GM12878 (cell line): ENCODE data around the gene TMPRSS13. TPM values are rescaled to one million over a fixed set of nuclear protein-coding genes. Genes with fewer than 3 reads are reported as not detected.

Source experiments
- ATAC-seq: fragments of 200-7000 bp; cut with Tn5 transposase; 3 replicates; pipeline ENCODE4 v1.9.1; 2020; ENCODE audit warnings: mild to moderate bottlenecking, moderate library complexity
- BruUV-seq: library from RNA; stranded (reverse); fragments of 400-500 nt; replicated peaks from 2 replicates; lab custom pipeline; 2021; lab: Mats Ljungman, UMichigan
- CTCF ChIA-PET: fragments of 300-600 bp; sonication (Branson Sonifier 250); formaldehyde crosslinking; extraction: SDS; loops from one replicate; lab custom pipeline; 2021; ENCODE audit warnings: inconsistent platforms; lab: Yijun Ruan, JAX
- POLR2A ChIA-PET: fragments of 350-600 bp; formaldehyde crosslinking; extraction: SDS; loops from one replicate; lab custom pipeline; 2021; ENCODE audit warnings: inconsistent platforms; lab: Charles Lee
- RAD21 ChIA-PET: fragments of 300-600 bp; sonication (Branson Sonifier 250); formaldehyde crosslinking; loops from one replicate; lab custom pipeline; 2023; ENCODE audit warnings: antibody characterized with exemption; ENCODE audit not compliant: unreplicated experiment; lab: Charles Lee
- SMC1A ChIA-PET: fragments of 300-600 bp; sonication (Branson Sonifier 250); formaldehyde crosslinking; loops from one replicate; lab custom pipeline; 2023; ENCODE audit not compliant: unreplicated experiment, uncharacterized antibody; lab: Charles Lee
- DNase-seq: peaks from one replicate; pipeline ENCODE4 v3.0.0-alpha.2; 2011; ENCODE audit warnings: low read depth, low spot score
- FAIRE-seq: peaks from 3 replicates; lab custom pipeline; 2011; peaks lifted over from hg19 to GRCh38; lab: Jason Lieb, UNC
- H2AFZ ChIP-seq: 2 replicates; pipeline ENCODE4 v1.6.0; 2011; ENCODE audit warnings: low read depth, low read length, control low read depth; ENCODE audit not compliant: control insufficient read depth
- H3K27ac ChIP-seq: 2 replicates; pipeline ENCODE4 v1.5.1; 2011; ENCODE audit warnings: control low read depth; ENCODE audit not compliant: control insufficient read depth, insufficient read depth
- H3K27me3 ChIP-seq, 2 experiments: replicated peaks in 1 of 2; 2 replicates each; pipeline versions ENCODE4 v1.6.0 to v1.6.1; 2011; ENCODE audit warnings: low read length in 1 of 2; ENCODE audit not compliant: control insufficient read depth in 2 of 2, insufficient read depth in 2 of 2
- H3K36me3 ChIP-seq, 2 experiments: 2 replicates each; pipeline ENCODE4 v1.5.1; 2011; ENCODE audit warnings: low read length in 1 of 2; ENCODE audit not compliant: control insufficient read depth in 2 of 2, insufficient read depth in 2 of 2
- H3K4me1 ChIP-seq: 2 replicates; pipeline ENCODE4 v1.6.1; 2011; ENCODE audit warnings: mild to moderate bottlenecking, low read length, moderate library complexity, mixed read lengths; ENCODE audit not compliant: control insufficient read depth, insufficient read depth
- H3K4me2 ChIP-seq: 2 replicates; pipeline ENCODE4 v1.6.0; 2011; ENCODE audit warnings: control low read depth; ENCODE audit not compliant: control insufficient read depth, insufficient read depth
- H3K4me3 ChIP-seq: fragments of 200-600 bp; sonication (generic); 2 replicates; pipeline ENCODE4 v1.5.1; 2016
- H3K79me2 ChIP-seq: 2 replicates; pipeline ENCODE4 v1.6.0; 2011; ENCODE audit warnings: low read length; ENCODE audit not compliant: control insufficient read depth, insufficient read depth
- H3K9ac ChIP-seq: 2 replicates; pipeline ENCODE4 v1.8.0; 2011; ENCODE audit warnings: low read length, control low read depth, mixed read lengths; ENCODE audit not compliant: control insufficient read depth, insufficient read depth
- H3K9me3 ChIP-seq: replicated peaks from 3 replicates; pipeline ENCODE4 v1.5.1; 2011; ENCODE audit warnings: mild to moderate bottlenecking, low read length; ENCODE audit not compliant: control insufficient read depth, insufficient read depth
- H4K20me1 ChIP-seq: 2 replicates; pipeline ENCODE4 v1.6.0; 2011; ENCODE audit not compliant: control insufficient read depth, insufficient read depth
- GABPA ChIP-seq: IDR thresholded peaks from 2 replicates; pipeline ENCODE4 v1.6.1; 2014; ENCODE audit warnings: antibody characterized with exemption, low read depth, mild to moderate bottlenecking, inconsistent platforms
- RAD21 ChIP-seq: IDR thresholded peaks from 2 replicates; pipeline ENCODE4 v1.6.1; 2011; ENCODE audit warnings: mild to moderate bottlenecking, low read depth, low read length, moderate library complexity; ENCODE audit not compliant: insufficient read depth
- RUNX3 ChIP-seq: IDR thresholded peaks from 2 replicates; pipeline ENCODE4 v1.6.1; 2012; ENCODE audit warnings: low read length, inconsistent platforms
- SUPT20H ChIP-seq: IDR thresholded peaks from 2 replicates; pipeline ENCODE4 v1.6.1; 2011; ENCODE audit warnings: low read depth, mild to moderate bottlenecking, low read length, moderate library complexity, borderline replicate concordance; ENCODE audit not compliant: control insufficient read depth
- WGBS: methylation state at CpG from one replicate; pipeline ENCODE4 v1.1.6; 2016; ENCODE audit warnings: low lambda C conversion rate; ENCODE audit not compliant: insufficient replicate concordance, insufficient coverage; ENCODE audit errors: missing lambda C conversion rate; 5-methylcytosine and 5-hydroxymethylcytosine counted together
- in situ Hi-C: fragments of 300-500 bp; cut with MboI; formaldehyde crosslinking; loops from 9 replicates; pipeline ENCODE4 v1.14.3; 2018; ENCODE audit warnings: mixed read lengths
- intact Hi-C: fragments of 100-400 bp; cut with micrococcal nuclease; formaldehyde crosslinking; loops from one replicate; pipeline ENCODE4 v1.14.2; 2022; ENCODE audit not compliant: unreplicated experiment
- polyA plus RNA-seq, 11 experiments: library from polyadenylated mRNA; depleted of rRNA in 4 of 11; unstranded in 6 of 11; stranded (reverse) in 5 of 11; fragments of >200 nt; fragmentation: Nextera tagmentation in 4 of 11; fragmentation: Illumina TruSeq in 1 of 11; extraction: Ambion mirVana in 4 of 11; extraction: Trizol in 1 of 11; gene quantifications; 1 replicate in 1 of 11; 2 replicates in 10 of 11; pipeline versions ENCODE4 v1.2.1 to v1.2.3, GENCODE V29; 2011 to 2016; ENCODE audit warnings: inconsistent platforms in 2 of 11, missing spikeins in 2 of 11, low read depth in 1 of 11
- total RNA-seq, 4 experiments: library from RNA; depleted of rRNA in 3 of 4; stranded (reverse); fragments of >200 nt in 3 of 4; fragmentation: Illumina TruSeq in 1 of 4; extraction: Trizol in 1 of 4; gene quantifications; 2 replicates each; pipeline versions ENCODE4 v1.2.1 to v1.2.3, GENCODE V29; 2013 to 2021
- TF ChIP-seq, protein P1 (sequence below): IDR thresholded peaks from 2 replicates; pipeline ENCODE4 v1.6.1; 2012; ENCODE audit warnings: mild to moderate bottlenecking, low read depth, low read length
- TF ChIP-seq, protein P2 (sequence below): IDR thresholded peaks from 2 replicates; pipeline ENCODE4 v1.6.1; 2012; ENCODE audit warnings: improper control_type of control experiment, low read depth, low read length; ENCODE audit not compliant: insufficient replicate concordance
- TF ChIP-seq, protein P3 (sequence below): IDR thresholded peaks from 2 replicates; pipeline ENCODE4 v1.6.1; 2012; ENCODE audit warnings: low read depth, low read length, improper control_type of control experiment
- TF ChIP-seq, protein P4 (sequence below): fragments of 450-650 bp; IDR thresholded peaks from 2 replicates; pipeline ENCODE4 v1.6.1; 2014; ENCODE audit warnings: mild to moderate bottlenecking

TMPRSS13 gene
- total and polyA plus RNA-seq, 10 of the 15 experiments (the other 5 are each of a cell fraction or from before 2014, with no cell fraction given) = 0.05 to 0.50 (median 0.26) TPM; not detected in 2

DNA sequence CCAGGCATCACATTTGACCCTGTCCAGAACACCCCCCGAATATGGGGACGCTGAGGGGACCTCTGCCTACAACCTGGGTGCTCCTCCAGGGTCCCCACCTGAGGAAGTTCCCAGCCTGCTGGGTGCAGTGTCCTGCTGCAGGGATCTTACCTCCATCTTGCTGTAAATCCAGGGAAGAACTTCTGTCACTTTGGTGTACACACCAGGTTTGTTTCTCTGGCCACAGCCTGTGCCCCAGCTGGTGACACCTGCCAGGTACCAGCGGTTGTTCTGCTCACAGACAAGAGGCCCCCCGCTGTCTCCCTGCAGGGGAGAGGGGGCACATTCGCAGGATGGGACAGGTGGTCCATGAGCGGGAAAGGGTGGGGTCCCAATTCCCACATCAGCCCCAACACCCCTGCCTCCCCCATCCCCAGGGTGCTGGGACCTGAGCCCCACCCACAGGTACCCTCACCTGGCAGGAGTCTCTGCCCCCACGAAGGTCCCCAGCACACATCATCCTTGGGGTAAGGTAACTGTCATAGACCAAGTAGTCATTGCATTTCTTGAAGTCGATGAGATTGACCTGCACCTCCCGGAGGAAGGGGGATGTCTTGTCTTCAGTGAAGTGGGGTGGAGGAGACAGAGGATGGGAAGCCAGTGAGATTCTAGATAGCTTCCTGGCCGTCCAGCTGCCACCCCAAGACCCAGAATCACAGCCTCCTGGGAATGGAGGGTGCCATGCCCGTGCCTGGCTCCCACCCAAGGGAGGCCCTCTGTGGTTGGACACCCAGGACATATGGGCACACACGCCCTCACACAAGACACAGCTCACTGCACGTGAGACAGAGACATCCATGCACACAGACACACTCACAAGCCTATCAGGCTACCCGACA is 25.5 kb downstream of the TMPRSS13 start:
- Histone ChIP-seq H3K4me2 (no peak overlapping the region), H3K9ac (no peak overlapping the region), H3K4me3 (no peak overlapping the region), H4K20me1 (no peaks in the 10 kb centered on the region), H3K9me3 (no peaks in the 10 kb centered on the region), H3K36me3 (no peaks in the 10 kb centered on the region), H3K79me2 (no peaks in the 10 kb centered on the region), H3K27ac (no peak overlapping the region), H2AFZ (no peak overlapping the region), H3K4me1 (peaks cover 9% of the 10 kb centered on the region), H3K27me3 (no peaks in the 10 kb centered on the region; a peak in 1 of 4 replicates)
- ChIA-PET POLR2A (interaction anchor here (1.1 to 1.4 kb wide), 2 partner anchors 26 to 38 kb away, joined by 3 read pairs; no protein-coding TSS in a partner anchor), SMC1A (interaction anchor here (1.2 to 6.4 kb wide), 5 partner anchors 43 to 150 kb away, joined by 5 to 29 read pairs (median 9); no protein-coding TSS in a partner anchor), RAD21 (interaction anchor here (0.8 to 1.9 kb wide), 7 partner anchors 43 to 149 kb away, joined by 3 to 16 read pairs (median 7); partner anchors contain the start of gene FXYD2), CTCF (interaction anchor here (0.8 to 7.6 kb wide), 18 partner anchors 11 to 150 kb away, joined by 3 to 83 read pairs (median 5); partner anchors contain the start of gene FXYD2)
- WGBS = 20% methylated on average over 14 of the region's 14 CpGs
- intact Hi-C loops (no loop called here), in situ Hi-C loops (no loop called here)
- ATAC-seq = no peak
- BruUV-seq = no TSS peak
- FAIRE-seq = no peak
- DNase-seq = no peak
- TF ChIP-seq SUPT20H (no peak), RAD21 (no peak), GABPA (no peak), RUNX3 (no peak)
- TF ChIP-seq, protein P1, sequence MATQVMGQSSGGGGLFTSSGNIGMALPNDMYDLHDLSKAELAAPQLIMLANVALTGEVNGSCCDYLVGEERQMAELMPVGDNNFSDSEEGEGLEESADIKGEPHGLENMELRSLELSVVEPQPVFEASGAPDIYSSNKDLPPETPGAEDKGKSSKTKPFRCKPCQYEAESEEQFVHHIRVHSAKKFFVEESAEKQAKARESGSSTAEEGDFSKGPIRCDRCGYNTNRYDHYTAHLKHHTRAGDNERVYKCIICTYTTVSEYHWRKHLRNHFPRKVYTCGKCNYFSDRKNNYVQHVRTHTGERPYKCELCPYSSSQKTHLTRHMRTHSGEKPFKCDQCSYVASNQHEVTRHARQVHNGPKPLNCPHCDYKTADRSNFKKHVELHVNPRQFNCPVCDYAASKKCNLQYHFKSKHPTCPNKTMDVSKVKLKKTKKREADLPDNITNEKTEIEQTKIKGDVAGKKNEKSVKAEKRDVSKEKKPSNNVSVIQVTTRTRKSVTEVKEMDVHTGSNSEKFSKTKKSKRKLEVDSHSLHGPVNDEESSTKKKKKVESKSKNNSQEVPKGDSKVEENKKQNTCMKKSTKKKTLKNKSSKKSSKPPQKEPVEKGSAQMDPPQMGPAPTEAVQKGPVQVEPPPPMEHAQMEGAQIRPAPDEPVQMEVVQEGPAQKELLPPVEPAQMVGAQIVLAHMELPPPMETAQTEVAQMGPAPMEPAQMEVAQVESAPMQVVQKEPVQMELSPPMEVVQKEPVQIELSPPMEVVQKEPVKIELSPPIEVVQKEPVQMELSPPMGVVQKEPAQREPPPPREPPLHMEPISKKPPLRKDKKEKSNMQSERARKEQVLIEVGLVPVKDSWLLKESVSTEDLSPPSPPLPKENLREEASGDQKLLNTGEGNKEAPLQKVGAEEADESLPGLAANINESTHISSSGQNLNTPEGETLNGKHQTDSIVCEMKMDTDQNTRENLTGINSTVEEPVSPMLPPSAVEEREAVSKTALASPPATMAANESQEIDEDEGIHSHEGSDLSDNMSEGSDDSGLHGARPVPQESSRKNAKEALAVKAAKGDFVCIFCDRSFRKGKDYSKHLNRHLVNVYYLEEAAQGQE = no peak
- TF ChIP-seq, protein P2, sequence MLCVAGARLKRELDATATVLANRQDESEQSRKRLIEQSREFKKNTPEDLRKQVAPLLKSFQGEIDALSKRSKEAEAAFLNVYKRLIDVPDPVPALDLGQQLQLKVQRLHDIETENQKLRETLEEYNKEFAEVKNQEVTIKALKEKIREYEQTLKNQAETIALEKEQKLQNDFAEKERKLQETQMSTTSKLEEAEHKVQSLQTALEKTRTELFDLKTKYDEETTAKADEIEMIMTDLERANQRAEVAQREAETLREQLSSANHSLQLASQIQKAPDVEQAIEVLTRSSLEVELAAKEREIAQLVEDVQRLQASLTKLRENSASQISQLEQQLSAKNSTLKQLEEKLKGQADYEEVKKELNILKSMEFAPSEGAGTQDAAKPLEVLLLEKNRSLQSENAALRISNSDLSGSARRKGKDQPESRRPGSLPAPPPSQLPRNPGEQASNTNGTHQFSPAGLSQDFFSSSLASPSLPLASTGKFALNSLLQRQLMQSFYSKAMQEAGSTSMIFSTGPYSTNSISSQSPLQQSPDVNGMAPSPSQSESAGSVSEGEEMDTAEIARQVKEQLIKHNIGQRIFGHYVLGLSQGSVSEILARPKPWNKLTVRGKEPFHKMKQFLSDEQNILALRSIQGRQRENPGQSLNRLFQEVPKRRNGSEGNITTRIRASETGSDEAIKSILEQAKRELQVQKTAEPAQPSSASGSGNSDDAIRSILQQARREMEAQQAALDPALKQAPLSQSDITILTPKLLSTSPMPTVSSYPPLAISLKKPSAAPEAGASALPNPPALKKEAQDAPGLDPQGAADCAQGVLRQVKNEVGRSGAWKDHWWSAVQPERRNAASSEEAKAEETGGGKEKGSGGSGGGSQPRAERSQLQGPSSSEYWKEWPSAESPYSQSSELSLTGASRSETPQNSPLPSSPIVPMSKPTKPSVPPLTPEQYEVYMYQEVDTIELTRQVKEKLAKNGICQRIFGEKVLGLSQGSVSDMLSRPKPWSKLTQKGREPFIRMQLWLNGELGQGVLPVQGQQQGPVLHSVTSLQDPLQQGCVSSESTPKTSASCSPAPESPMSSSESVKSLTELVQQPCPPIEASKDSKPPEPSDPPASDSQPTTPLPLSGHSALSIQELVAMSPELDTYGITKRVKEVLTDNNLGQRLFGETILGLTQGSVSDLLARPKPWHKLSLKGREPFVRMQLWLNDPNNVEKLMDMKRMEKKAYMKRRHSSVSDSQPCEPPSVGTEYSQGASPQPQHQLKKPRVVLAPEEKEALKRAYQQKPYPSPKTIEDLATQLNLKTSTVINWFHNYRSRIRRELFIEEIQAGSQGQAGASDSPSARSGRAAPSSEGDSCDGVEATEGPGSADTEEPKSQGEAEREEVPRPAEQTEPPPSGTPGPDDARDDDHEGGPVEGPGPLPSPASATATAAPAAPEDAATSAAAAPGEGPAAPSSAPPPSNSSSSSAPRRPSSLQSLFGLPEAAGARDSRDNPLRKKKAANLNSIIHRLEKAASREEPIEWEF = no peak
- TF ChIP-seq, protein P3, sequence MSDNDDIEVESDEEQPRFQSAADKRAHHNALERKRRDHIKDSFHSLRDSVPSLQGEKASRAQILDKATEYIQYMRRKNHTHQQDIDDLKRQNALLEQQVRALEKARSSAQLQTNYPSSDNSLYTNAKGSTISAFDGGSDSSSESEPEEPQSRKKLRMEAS = no peak
- TF ChIP-seq, protein P4, sequence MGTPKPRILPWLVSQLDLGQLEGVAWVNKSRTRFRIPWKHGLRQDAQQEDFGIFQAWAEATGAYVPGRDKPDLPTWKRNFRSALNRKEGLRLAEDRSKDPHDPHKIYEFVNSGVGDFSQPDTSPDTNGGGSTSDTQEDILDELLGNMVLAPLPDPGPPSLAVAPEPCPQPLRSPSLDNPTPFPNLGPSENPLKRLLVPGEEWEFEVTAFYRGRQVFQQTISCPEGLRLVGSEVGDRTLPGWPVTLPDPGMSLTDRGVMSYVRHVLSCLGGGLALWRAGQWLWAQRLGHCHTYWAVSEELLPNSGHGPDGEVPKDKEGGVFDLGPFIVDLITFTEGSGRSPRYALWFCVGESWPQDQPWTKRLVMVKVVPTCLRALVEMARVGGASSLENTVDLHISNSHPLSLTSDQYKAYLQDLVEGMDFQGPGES = no peak
